ENCODE data around the gene PIGR. TPM values are rescaled to one million over a fixed set of nuclear protein-coding genes. Genes with fewer than 3 reads are reported as not detected.
A peak's percentile ranks its signal among the peaks of the same experiment; 100 is the strongest.

Gene PIGR
- total and polyA plus RNA-seq, 10 of the 15 experiments (the other 5 are each of a cell fraction or from before 2014, with no cell fraction given), result 0.96 to 7.6 (median 1.8) TPM

- TF ChIP-seq, protein P1, sequence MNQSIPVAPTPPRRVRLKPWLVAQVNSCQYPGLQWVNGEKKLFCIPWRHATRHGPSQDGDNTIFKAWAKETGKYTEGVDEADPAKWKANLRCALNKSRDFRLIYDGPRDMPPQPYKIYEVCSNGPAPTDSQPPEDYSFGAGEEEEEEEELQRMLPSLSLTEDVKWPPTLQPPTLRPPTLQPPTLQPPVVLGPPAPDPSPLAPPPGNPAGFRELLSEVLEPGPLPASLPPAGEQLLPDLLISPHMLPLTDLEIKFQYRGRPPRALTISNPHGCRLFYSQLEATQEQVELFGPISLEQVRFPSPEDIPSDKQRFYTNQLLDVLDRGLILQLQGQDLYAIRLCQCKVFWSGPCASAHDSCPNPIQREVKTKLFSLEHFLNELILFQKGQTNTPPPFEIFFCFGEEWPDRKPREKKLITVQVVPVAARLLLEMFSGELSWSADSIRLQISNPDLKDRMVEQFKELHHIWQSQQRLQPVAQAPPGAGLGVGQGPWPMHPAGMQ (IDR thresholded peaks at IDR 0.05; ENCODE audit: borderline replicate concordance), result no peak
- no peak for TF ChIP-seq MEF2A (IDR thresholded peaks at IDR 0.05; ENCODE audit: insufficient read depth, low read depth, low read length)
These were observed 29.0 kb upstream of the PIGR start (continued) for GRCh38 chr1:206975306-206975705.

GRCh38 chr1:206974140-206974539 is 27.9 kb upstream of the PIGR start:
- ATAC-seq, result no peak
- Histone ChIP-seq H3K4me1 (ENCODE audit: control insufficient read depth, insufficient read depth, low read length) (peaks cover 15% of the 10 kb centered on the region), H4K20me1 (ENCODE audit: control insufficient read depth, insufficient read depth) (no peaks in the 10 kb centered on the region), H3K4me2 (ENCODE audit: control insufficient read depth, insufficient read depth) (no peak overlapping the region), H3K9me3 (replicated peaks; ENCODE audit: control insufficient read depth, insufficient read depth, low read length) (no peaks in the 10 kb centered on the region), H2AFZ (ENCODE audit: control insufficient read depth, low read depth, low read length) (no peak overlapping the region), H3K27ac (ENCODE audit: control insufficient read depth, insufficient read depth) (no peak overlapping the region), H3K4me3 (no peak overlapping the region), H3K36me3 (ENCODE audit: control insufficient read depth in 2 of 2, insufficient read depth in 2 of 2, low read length in 1 of 2) (no peaks in the 10 kb centered on the region), H3K79me2 (ENCODE audit: control insufficient read depth, insufficient read depth, low read length) (no peaks in the 10 kb centered on the region), H3K27me3 (replicated peaks in 1 of 2; ENCODE audit: control insufficient read depth in 2 of 2, insufficient read depth in 2 of 2, low read length in 1 of 2) (no peaks in the 10 kb centered on the region), H3K9ac (ENCODE audit: control insufficient read depth, insufficient read depth, low read length) (no peak overlapping the region)
- no peak for DNase-seq (ENCODE audit: low read depth, low spot score)
- ChIA-PET POLR2A (interaction anchor here (0.9 to 1.1 kb wide), 2 partner anchors 20 to 44 kb away, joined by 3 to 5 read pairs; no protein-coding TSS in a partner anchor), SMC1A (ENCODE audit: uncharacterized antibody, unreplicated experiment) (interaction anchor here (1.0 to 7.5 kb wide), 8 partner anchors 7 to 110 kb away, joined by 3 to 68 read pairs (median 27); partner anchors contain the start of gene PIGR), RAD21 (ENCODE audit: unreplicated experiment) (interaction anchor here (1.6 to 4.4 kb wide), 3 partner anchors 9 to 165 kb away, joined by 6 to 36 read pairs (median 9); no protein-coding TSS in a partner anchor), CTCF (interaction anchor here (0.7 to 9.8 kb wide), 14 partner anchors 8 to 362 kb away, joined by 3 to 136 read pairs (median 7); partner anchors contain the start of genes EIF2D, FCMR and IL20)
- intact Hi-C loops (cut with micrococcal nuclease; ENCODE audit: unreplicated experiment), result no loop called here
- TF ChIP-seq NFIC (IDR thresholded peaks at IDR 0.05; ENCODE audit: low read depth, low read length), result no peak
- peak; percentile 25 for TF ChIP-seq USF1 (IDR thresholded peaks at IDR 0.05; ENCODE audit: borderline replicate concordance, extremely low read length, insufficient read depth, low read depth, low read length)
- no peak for TF ChIP-seq MYB (IDR thresholded peaks at IDR 0.05; ENCODE audit: borderline replicate concordance, low read depth, low read length)
- TF ChIP-seq EP300 (IDR thresholded peaks at IDR 0.05; ENCODE audit: borderline replicate concordance in 1 of 2, control insufficient read depth in 1 of 2, low read depth in 2 of 2, low read length in 2 of 2), result no peak
- no peak for TF ChIP-seq RELA (IDR thresholded peaks at IDR 0.05; ENCODE audit: borderline replicate concordance, partially characterized antibody)
- no peak for TF ChIP-seq FOXM1 (IDR thresholded peaks at IDR 0.05; ENCODE audit: low read depth, low read length)
- TF ChIP-seq POLR2AphosphoS2 (IDR thresholded peaks at IDR 0.05; ENCODE audit: low read depth, low read length), result no peak
- TF ChIP-seq, protein P2, sequence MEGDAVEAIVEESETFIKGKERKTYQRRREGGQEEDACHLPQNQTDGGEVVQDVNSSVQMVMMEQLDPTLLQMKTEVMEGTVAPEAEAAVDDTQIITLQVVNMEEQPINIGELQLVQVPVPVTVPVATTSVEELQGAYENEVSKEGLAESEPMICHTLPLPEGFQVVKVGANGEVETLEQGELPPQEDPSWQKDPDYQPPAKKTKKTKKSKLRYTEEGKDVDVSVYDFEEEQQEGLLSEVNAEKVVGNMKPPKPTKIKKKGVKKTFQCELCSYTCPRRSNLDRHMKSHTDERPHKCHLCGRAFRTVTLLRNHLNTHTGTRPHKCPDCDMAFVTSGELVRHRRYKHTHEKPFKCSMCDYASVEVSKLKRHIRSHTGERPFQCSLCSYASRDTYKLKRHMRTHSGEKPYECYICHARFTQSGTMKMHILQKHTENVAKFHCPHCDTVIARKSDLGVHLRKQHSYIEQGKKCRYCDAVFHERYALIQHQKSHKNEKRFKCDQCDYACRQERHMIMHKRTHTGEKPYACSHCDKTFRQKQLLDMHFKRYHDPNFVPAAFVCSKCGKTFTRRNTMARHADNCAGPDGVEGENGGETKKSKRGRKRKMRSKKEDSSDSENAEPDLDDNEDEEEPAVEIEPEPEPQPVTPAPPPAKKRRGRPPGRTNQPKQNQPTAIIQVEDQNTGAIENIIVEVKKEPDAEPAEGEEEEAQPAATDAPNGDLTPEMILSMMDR (IDR thresholded peaks at IDR 0.05 in 2 of 3, conservative IDR thresholded peaks at IDR 0.05 in 1 of 3; ENCODE audit: control insufficient read depth in 2 of 3, extremely low read depth in 1 of 3, insufficient read depth in 1 of 3, low read depth in 3 of 3, low read length in 3 of 3), result no peak
- FAIRE-seq, result no peak
- no TSS peak for BruUV-seq (replicated peaks)
- in situ Hi-C loops (cut with MboI), result no loop called here
- 85% methylated on average over 3 of the region's 3 CpGs for WGBS (ENCODE audit: insufficient coverage, insufficient replicate concordance, low lambda C conversion rate, missing lambda C conversion rate)
